ENCODE data around the gene STX8. TPM values are rescaled to one million over a fixed set of nuclear protein-coding genes. Genes with fewer than 3 reads are reported as not detected.
A peak's percentile ranks its signal among the peaks of the same experiment; 100 is the strongest.

Gene STX8
- total RNA-seq, 1 experiment from 2014 or later = 49.0 TPM

GRCh38 chr17:9371019-9371418 is 204.6 kb downstream of the STX8 start:
- TF ChIP-seq CTCF (IDR thresholded peaks at IDR 0.05; ENCODE audit: unreplicated experiment) = no peak
- Mint-ChIP-seq H3K4me1 (ENCODE audit: insufficient read depth, unreplicated experiment) (peaks cover 17% of the 10 kb centered on the region), H3K27me3 (ENCODE audit: insufficient read depth, unreplicated experiment) (no peaks in the 10 kb centered on the region), H3K4me3 (ENCODE audit: unreplicated experiment) (no peak overlapping the region), H3K36me3 (ENCODE audit: insufficient read depth, unreplicated experiment) (peaks cover 6% of the 10 kb centered on the region), H3K27ac (ENCODE audit: low read depth, unreplicated experiment) (no peak overlapping the region), H3K9me3 (ENCODE audit: unreplicated experiment) (no peaks in the 10 kb centered on the region)
- DNase-seq (ENCODE audit: unreplicated experiment) = peak; percentile 39
- intact Hi-C loops (cut with micrococcal nuclease) = loop anchor here (1.0 kb wide), 1 partner anchor 18 kb away; no protein-coding TSS in a partner anchor
- BruUV-seq (replicated peaks) = no TSS peak
- POLR2A ChIA-PET = interaction anchor here (1.2 kb wide), 1 partner anchor 10 kb away, joined by 3 read pairs; no protein-coding TSS in a partner anchor
- CTCF ChIA-PET = interaction anchor here (0.6 kb wide), 1 partner anchor 154 kb away, joined by 3 read pairs; no protein-coding TSS in a partner anchor

GRCh38 chr17:9370467-9370866 is 205.2 kb downstream of the STX8 start:
- intact Hi-C loops (cut with micrococcal nuclease) = no loop called here
- no peak for DNase-seq (ENCODE audit: unreplicated experiment)
- ChIA-PET CTCF (interaction anchor here (0.6 kb wide), 1 partner anchor 155 kb away, joined by 3 read pairs; no protein-coding TSS in a partner anchor), POLR2A (no interaction called here)
- peaks cover 6% of the 10 kb centered on the region for H3K36me3 Mint-ChIP-seq (ENCODE audit: insufficient read depth, unreplicated experiment)
- no TSS peak for BruUV-seq (replicated peaks)
- no peak overlapping the region for H3K4me3 Mint-ChIP-seq (ENCODE audit: unreplicated experiment)
- H3K27me3 Mint-ChIP-seq (ENCODE audit: insufficient read depth, unreplicated experiment) = no peaks in the 10 kb centered on the region
- H3K4me1 Mint-ChIP-seq (ENCODE audit: insufficient read depth, unreplicated experiment) = peaks cover 18% of the 10 kb centered on the region
- TF ChIP-seq CTCF (IDR thresholded peaks at IDR 0.05; ENCODE audit: unreplicated experiment) = no peak
- H3K9me3 Mint-ChIP-seq (ENCODE audit: unreplicated experiment) = no peaks in the 10 kb centered on the region
- H3K27ac Mint-ChIP-seq (ENCODE audit: low read depth, unreplicated experiment) = no peak overlapping the region

- no peak for DNase-seq (ENCODE audit: unreplicated experiment)
- CTCF ChIA-PET = interaction anchor here (0.5 to 0.9 kb wide), 2 partner anchors 30 to 31 kb away, joined by 3 to 4 read pairs; no protein-coding TSS in a partner anchor
- intact Hi-C loops (cut with micrococcal nuclease) = no loop called here
- TF ChIP-seq CTCF (IDR thresholded peaks at IDR 0.05; ENCODE audit: unreplicated experiment) = no peak
- H3K27ac Mint-ChIP-seq (ENCODE audit: low read depth, unreplicated experiment) = no peak overlapping the region
- H3K27me3 Mint-ChIP-seq (ENCODE audit: insufficient read depth, unreplicated experiment) = no peaks in the 10 kb centered on the region
- H3K9me3 Mint-ChIP-seq (ENCODE audit: unreplicated experiment) = no peaks in the 10 kb centered on the region
- peaks cover 6% of the 10 kb centered on the region for H3K36me3 Mint-ChIP-seq (ENCODE audit: insufficient read depth, unreplicated experiment)
- peaks cover 33% of the 10 kb centered on the region for H3K4me1 Mint-ChIP-seq (ENCODE audit: insufficient read depth, unreplicated experiment)
- POLR2A ChIA-PET = interaction anchor here (0.6 kb wide), 1 partner anchor 41 kb away, joined by 3 read pairs; no protein-coding TSS in a partner anchor
- BruUV-seq (replicated peaks) = no TSS peak
- H3K4me3 Mint-ChIP-seq (ENCODE audit: unreplicated experiment) = no peak overlapping the region
Measured at GRCh38 chr17:9368631-9369030, 207.0 kb downstream of the STX8 start.

GRCh38 chr17:9367156-9367555 is 208.5 kb downstream of the STX8 start:
- CTCF ChIA-PET = no interaction called here
- no TSS peak for BruUV-seq (replicated peaks)

More at GRCh38 chr17:9367156-9367555, 208.5 kb downstream of the STX8 start:
- no peak overlapping the region for H3K4me3 Mint-ChIP-seq (ENCODE audit: unreplicated experiment)
- no peaks in the 10 kb centered on the region for H3K9me3 Mint-ChIP-seq (ENCODE audit: unreplicated experiment)
- H3K4me1 Mint-ChIP-seq (ENCODE audit: insufficient read depth, unreplicated experiment) = peaks cover 38% of the 10 kb centered on the region
- no peak overlapping the region for H3K27ac Mint-ChIP-seq (ENCODE audit: low read depth, unreplicated experiment)
- intact Hi-C loops (cut with micrococcal nuclease) = no loop called here
- no peak for DNase-seq (ENCODE audit: unreplicated experiment)
- H3K27me3 Mint-ChIP-seq (ENCODE audit: insufficient read depth, unreplicated experiment) = no peaks in the 10 kb centered on the region
- no peak for TF ChIP-seq CTCF (IDR thresholded peaks at IDR 0.05; ENCODE audit: unreplicated experiment)
- POLR2A ChIA-PET = no interaction called here
- H3K36me3 Mint-ChIP-seq (ENCODE audit: insufficient read depth, unreplicated experiment) = peaks cover 6% of the 10 kb centered on the region

Data from MCF 10A (cell line).